NCI-H2171 (cell line): ENCODE results near the gene AHNAK.
"Not testable (repeated sequence)": the region's sequence is repeated elsewhere in the genome, so short reads cannot be mapped to it uniquely, and the experiment has no call there.

Experiments
- DNase-seq: peaks from one replicate; lab custom pipeline; 2025; lab: John Stamatoyannopoulos, UW

Gene AHNAK

GRCh38 chr11:62457478-62457877 is 89.1 kb downstream of the AHNAK start:
- DNase-seq = no peak

GRCh38 chr11:62456630-62457029 is 90.0 kb downstream of the AHNAK start:
- DNase-seq = no peak

- no peak for DNase-seq
Measured at GRCh38 chr11:62452839-62453468, 93.7 kb downstream of the AHNAK start.

GRCh38 chr11:62452261-62452660 is 94.3 kb downstream of the AHNAK start:
- no peak for DNase-seq

- no peak for DNase-seq
Measured at GRCh38 chr11:62451241-62451621, 95.4 kb downstream of the AHNAK start.

- DNase-seq = no peak
Measured at GRCh38 chr11:62450543-62451240, 95.9 kb downstream of the AHNAK start.

- not testable (repeated sequence) for DNase-seq
Measured at GRCh38 chr11:62449912-62450311, 96.7 kb downstream of the AHNAK start.

- no peak for DNase-seq
Measured at GRCh38 chr11:62449451-62449851, 97.2 kb downstream of the AHNAK start.

GRCh38 chr11:62446091-62446490 is 100.5 kb downstream of the AHNAK start:
- DNase-seq = no peak

GRCh38 chr11:62445314-62445740 is 101.3 kb downstream of the AHNAK start:
- DNase-seq = no peak

GRCh38 chr11:62444835-62445234 is 101.8 kb downstream of the AHNAK start:
- no peak for DNase-seq

- peak; percentile 62 for DNase-seq
Measured at GRCh38 chr11:62444236-62444833, 102.3 kb downstream of the AHNAK start.

GRCh38 chr11:62443390-62444235 is 103.0 kb downstream of the AHNAK start:
- DNase-seq = no peak

GRCh38 chr11:62439785-62440602 is 106.6 kb downstream of the AHNAK start:
- DNase-seq = no peak

GRCh38 chr11:62438641-62439040 is 108.0 kb downstream of the AHNAK start:
- DNase-seq = no peak

- DNase-seq = no peak
Measured at GRCh38 chr11:62437616-62438015, 109.0 kb downstream of the AHNAK start.

- no peak for DNase-seq
Measured at GRCh38 chr11:62435846-62436660, 110.6 kb downstream of the AHNAK start.

GRCh38 chr11:62433904-62434276 is 112.7 kb downstream of the AHNAK start:
- DNase-seq = no peak

- peak; percentile 86 for DNase-seq
Measured at GRCh38 chr11:62433141-62433903, 113.3 kb downstream of the AHNAK start.

GRCh38 chr11:62432695-62433094 is 113.9 kb downstream of the AHNAK start:
- DNase-seq = no peak
